HFF-Myc (cell line): Measurements from ENCODE around the gene VRK1.

Experiments
- DNase-seq: peaks from one replicate; pipeline ENCODE4 v3.0.0-alpha.2; 2011; ENCODE audit warnings: low read depth; ENCODE audit errors: extremely low read depth
- H3K4me3 ChIP-seq: replicated peaks from 2 replicates; pipeline ENCODE4 v1.5.1; 2011; ENCODE audit warnings: low read depth, mild to moderate bottlenecking, control low read depth, low read length
- TF ChIP-seq, protein P1 (sequence below): IDR thresholded peaks from 2 replicates; pipeline ENCODE4 v1.5.1; 2012; ENCODE audit warnings: mild to moderate bottlenecking, low read depth, low read length, control low read depth; ENCODE audit errors: missing control alignments

The VRK1 gene

GRCh38 chr14:96806836-96807235 lies 9.7 kb downstream of the VRK1 start:
- TF ChIP-seq, protein P1, sequence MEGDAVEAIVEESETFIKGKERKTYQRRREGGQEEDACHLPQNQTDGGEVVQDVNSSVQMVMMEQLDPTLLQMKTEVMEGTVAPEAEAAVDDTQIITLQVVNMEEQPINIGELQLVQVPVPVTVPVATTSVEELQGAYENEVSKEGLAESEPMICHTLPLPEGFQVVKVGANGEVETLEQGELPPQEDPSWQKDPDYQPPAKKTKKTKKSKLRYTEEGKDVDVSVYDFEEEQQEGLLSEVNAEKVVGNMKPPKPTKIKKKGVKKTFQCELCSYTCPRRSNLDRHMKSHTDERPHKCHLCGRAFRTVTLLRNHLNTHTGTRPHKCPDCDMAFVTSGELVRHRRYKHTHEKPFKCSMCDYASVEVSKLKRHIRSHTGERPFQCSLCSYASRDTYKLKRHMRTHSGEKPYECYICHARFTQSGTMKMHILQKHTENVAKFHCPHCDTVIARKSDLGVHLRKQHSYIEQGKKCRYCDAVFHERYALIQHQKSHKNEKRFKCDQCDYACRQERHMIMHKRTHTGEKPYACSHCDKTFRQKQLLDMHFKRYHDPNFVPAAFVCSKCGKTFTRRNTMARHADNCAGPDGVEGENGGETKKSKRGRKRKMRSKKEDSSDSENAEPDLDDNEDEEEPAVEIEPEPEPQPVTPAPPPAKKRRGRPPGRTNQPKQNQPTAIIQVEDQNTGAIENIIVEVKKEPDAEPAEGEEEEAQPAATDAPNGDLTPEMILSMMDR, result no peak
- no peak for DNase-seq
- H3K4me3 ChIP-seq, result no peak overlapping the region

DNA sequence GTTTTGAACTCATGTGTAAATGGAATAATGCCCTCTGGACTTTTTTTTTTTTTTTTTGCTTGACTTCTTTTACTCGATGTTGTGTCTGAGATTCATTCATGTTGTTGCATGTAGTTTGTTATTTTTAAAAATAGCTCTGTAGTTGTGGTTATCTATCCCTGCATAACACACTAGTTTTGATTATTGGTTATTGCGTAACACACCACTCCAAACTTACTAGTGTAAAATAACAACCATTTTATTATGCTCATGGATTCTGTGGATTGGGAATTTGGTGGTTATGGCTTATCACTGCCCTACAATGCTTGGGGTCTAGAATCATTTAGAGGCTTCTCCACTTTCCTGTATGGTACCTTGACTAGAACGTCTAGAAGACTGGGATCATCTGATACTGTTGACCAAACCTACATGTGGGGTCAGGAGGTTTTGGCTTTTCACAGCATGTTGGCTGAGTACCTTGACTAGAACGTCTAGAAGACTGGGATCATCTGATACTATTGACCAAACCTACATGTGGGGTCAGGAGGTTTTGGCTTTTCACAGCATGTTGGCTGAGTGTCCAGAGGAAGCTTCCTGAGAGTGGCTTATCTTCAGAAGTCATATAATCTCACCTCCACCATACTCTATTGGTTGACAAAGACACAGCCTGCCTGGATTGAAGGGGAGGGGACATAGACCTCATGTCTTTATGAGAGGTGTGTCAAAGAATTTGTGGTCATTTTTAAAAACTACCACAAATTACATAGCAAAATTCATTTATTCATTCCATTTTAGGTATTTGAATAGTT lies 11.6 kb downstream of the VRK1 start:
- no peak for DNase-seq
- no peak overlapping the region for H3K4me3 ChIP-seq
- TF ChIP-seq, protein P1, result no peak

- TF ChIP-seq, protein P1, result no peak
- DNase-seq, result no peak
- no peak overlapping the region for H3K4me3 ChIP-seq
Observed at GRCh38 chr14:96811265-96811664, 14.1 kb downstream of the VRK1 start.

DNA sequence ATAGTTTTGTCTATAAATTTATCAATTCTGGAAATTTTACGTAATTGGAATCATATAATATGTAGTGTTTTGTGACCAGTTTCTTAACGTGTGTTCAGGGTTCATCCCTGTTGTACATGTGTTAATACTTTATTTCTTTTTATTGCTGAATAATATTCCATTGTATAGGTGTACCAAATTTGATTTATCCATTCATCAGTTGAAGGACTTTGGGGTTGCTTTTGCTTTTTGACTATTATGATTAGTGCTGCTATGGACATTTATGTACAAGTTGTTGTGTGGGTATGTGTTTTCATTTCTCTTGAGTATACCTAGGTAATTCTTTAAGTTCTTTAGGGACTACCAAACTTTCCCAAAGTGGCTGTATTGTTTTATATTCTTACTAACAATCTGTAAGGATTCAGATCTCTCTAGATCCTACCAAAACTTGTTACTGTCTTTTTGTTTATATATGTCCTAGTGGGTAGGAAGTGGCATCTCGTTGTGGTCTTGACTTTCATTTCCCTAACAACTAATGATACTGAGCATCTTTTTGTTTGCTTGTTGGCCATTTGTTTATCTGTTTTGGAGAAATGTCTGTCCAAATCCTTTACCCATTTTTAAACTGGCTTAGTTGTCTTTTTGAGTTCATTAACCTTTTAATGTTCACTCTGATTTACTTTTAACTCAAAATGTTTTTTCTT lies 14.9 kb downstream of the VRK1 start:
- H3K4me3 ChIP-seq, result no peak overlapping the region
- TF ChIP-seq, protein P1, result no peak
- no peak for DNase-seq

DNA sequence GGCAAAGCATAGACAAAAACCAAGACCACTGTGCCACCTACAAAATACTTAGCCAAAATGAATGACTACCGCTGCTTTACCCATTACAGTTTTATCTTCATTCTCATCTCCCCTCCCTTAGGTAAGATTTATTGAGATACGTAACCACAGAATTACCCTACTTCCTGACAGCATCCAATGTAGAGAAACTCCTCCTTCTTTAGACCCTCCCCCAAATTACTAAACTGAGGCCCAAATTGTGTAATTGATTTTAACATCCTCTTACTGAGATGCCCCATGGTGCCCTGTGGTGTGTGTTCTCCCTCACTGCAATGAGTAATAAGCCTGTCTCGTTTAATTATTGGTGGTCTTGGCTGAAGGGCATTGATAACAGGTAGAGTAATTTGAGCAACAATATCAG lies 19.1 kb downstream of the VRK1 start:
- TF ChIP-seq, protein P1, result no peak
- H3K4me3 ChIP-seq, result no peak overlapping the region
- no peak for DNase-seq

DNA sequence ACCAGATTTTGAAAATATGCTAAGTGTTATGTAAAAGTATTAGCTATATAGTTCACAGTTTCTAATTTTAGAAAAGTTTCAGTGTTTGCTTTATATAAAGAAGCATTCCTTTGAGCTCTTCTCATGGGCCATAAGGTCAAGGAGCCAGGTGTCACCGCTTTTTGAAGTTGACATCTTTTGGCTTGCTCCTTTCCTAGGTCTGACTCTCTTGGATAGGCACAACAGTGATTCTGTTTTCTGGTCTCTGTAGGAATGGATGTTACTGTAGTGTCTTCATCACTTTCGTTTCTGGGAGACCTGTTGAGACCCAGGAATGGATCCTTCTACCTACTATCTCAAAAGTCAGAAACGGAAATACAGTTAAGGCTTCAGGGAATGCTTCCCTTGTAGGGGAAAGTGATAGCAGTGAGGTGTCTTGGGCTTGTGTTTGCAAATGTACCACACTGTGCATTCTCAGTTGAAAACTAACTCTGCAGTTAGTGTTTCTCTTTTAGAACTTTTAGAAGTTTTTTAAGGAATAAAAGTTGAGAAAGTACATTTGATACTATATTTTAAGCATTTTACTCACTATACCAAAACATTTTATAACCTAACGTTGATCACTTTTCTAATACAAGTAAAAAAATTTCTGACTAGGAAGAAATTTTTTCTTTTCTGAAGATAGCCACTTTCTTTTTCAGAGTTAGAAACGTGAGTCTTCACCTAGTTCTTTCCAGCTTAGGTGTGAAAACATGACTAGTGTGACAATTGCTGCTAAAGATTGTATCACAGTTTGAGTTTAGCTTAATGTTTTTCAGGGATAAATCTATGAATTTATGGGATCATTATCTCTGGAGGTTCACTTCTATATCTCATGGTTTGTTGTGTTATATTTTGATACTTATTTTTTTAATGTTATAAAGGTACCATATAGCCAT lies 20.8 kb downstream of the VRK1 start:
- TF ChIP-seq, protein P1, result no peak
- H3K4me3 ChIP-seq, result no peak overlapping the region
- DNase-seq, result no peak
